Psoas muscle (tissue), 8 donors: ENCODE data around the gene IFIH1. TPM values are rescaled to one million over a fixed set of nuclear protein-coding genes. Genes with fewer than 3 reads are reported as not detected.

ENCODE experiments used
- ATAC-seq, 4 donors: fragments of 200-7000 bp; cut with Tn5 transposase; one replicate each; pipeline ENCODE4 v1.9.1; 2020; ENCODE audit warnings: moderate library complexity in 3 of 4, mild to moderate bottlenecking in 2 of 4
- DNase-seq, 2 donors: peaks; one replicate each; pipeline ENCODE4 v3.0.0-alpha.2; 2020
- H3K27ac ChIP-seq: fragments of 200-600 bp; one replicate; pipeline ENCODE4 v1.8.0; 2022
- H3K27me3 ChIP-seq, 3 donors: fragments of 200-600 bp in 1 of 3; one replicate each; pipeline versions ENCODE4 v1.6.1 to v1.8.0; 2013 to 2022; ENCODE audit warnings: low read length in 2 of 3, mild to moderate bottlenecking in 2 of 3, moderate library complexity in 1 of 3; ENCODE audit not compliant: insufficient read depth in 3 of 3
- H3K36me3 ChIP-seq, 2 donors: fragments of 200-600 bp in 1 of 2; one replicate each; pipeline versions ENCODE4 v1.6.1 to v1.8.0; 2013 to 2022; ENCODE audit warnings: low read depth in 1 of 2, mild to moderate bottlenecking in 1 of 2, moderate library complexity in 1 of 2; ENCODE audit not compliant: insufficient read depth in 1 of 2
- H3K4me1 ChIP-seq: fragments of 200-600 bp; one replicate; pipeline ENCODE4 v1.8.0; 2022
- H3K4me3 ChIP-seq: fragments of 200-600 bp; one replicate; pipeline ENCODE4 v1.8.0; 2022; ENCODE audit warnings: mild to moderate bottlenecking
- H3K9me3 ChIP-seq: fragments of 200-600 bp; one replicate; pipeline ENCODE4 v1.8.0; 2022
- CTCF ChIP-seq: fragments of 200-600 bp; IDR thresholded peaks from one replicate; pipeline ENCODE4 v1.8.0; 2022; ENCODE audit warnings: antibody characterized with exemption
- WGBS, 3 donors: extraction: QIAGEN DNeasy Blood & Tissue Kit; methylation state at CpG; one replicate each; pipeline versions ENCODE4 v1.1.6 to v1.1.7; 2013; 5-methylcytosine and 5-hydroxymethylcytosine counted together
- intact Hi-C, 2 donors: fragments of 100-400 bp; cut with DNase I; formaldehyde crosslinking; loops; one replicate each; pipeline versions ENCODE4 v1.11.0 to v1.14.2; 2022
- polyA plus RNA-seq, 3 donors: library from polyadenylated mRNA; stranded (reverse); fragments of 200-250 nt; gene quantifications; one replicate each; pipeline ENCODE4 v1.2.3, GENCODE V29; 2013
- total RNA-seq, 4 donors: library from RNA; stranded (reverse); fragmentation: NEBNext Ultra II Directional in 2 of 4; extraction: Animal tissue kit (Norgen Biotek cat#: 25700) in 2 of 4; gene quantifications; one replicate each; pipeline versions ENCODE4 v1.2.1 to v1.2.4, GENCODE V29; 2021 to 2023
- donor health status: healthy with polysubstance abuse.
- donor health status: DM: no; HTN: no; CAD: no; lungs with moderate emphysema.
- donor health status: Bipolar disorder and iron deficiency.
- donor health status: healthy.
- donor health status: DM: yes; HTN: yes; CAD: no.
- donor health status: DM: no; HTN: no; CAD: no.
- donor health status: DM: no; HTN: no; CAD: no.
- donor health status: DM: yes; HTN: yes; CAD: no.

IFIH1 gene
- total and polyA plus RNA-seq, 7 donors: 0.98 to 3.6 (median 1.8) TPM

- DNase-seq: peak; percentile 65 to 74
- TF ChIP-seq CTCF: peak; percentile 78
- intact Hi-C loops: loop anchor here (2.0 kb wide), 2 partner anchors 76 to 78 kb away; no protein-coding TSS in a partner anchor
- Histone ChIP-seq H3K36me3 (no peaks in the 10 kb centered on the region), H3K9me3 (no peaks in the 10 kb centered on the region), H3K4me3 (no peak overlapping the region), H3K27me3 (no peaks in the 10 kb centered on the region), H3K4me1 (no peaks in the 10 kb centered on the region), H3K27ac (no peak overlapping the region)
- peak; percentile 53 to 82 (median 60) for ATAC-seq
- 42 to 60% (median 45%) methylated on average over 11 of the region's 11 CpGs for WGBS, 3 donors
Observed at GRCh38 chr2:162221064-162221463, 97.4 kb downstream of the IFIH1 start.

GRCh38 chr2:162220368-162220767 is 98.1 kb downstream of the IFIH1 start:
- H3K4me1 ChIP-seq: no peaks in the 10 kb centered on the region
- DNase-seq (no peak), ATAC-seq (no peak)
- H3K27ac ChIP-seq: no peak overlapping the region
- TF ChIP-seq CTCF: no peak
- no peaks in the 10 kb centered on the region for H3K9me3 ChIP-seq
- H3K27me3 ChIP-seq: no peaks in the 10 kb centered on the region
- no peaks in the 10 kb centered on the region for H3K36me3 ChIP-seq
- no peak overlapping the region for H3K4me3 ChIP-seq
- intact Hi-C loops: loop anchor here (2.0 kb wide), 2 partner anchors 76 to 78 kb away; no protein-coding TSS in a partner anchor
- 50 to 61% (median 54%) methylated on average over 1 of the region's 1 CpG for WGBS, 3 donors

- Histone ChIP-seq H3K4me1 (no peaks in the 10 kb centered on the region), H3K27me3 (no peaks in the 10 kb centered on the region), H3K9me3 (no peaks in the 10 kb centered on the region), H3K4me3 (no peak overlapping the region), H3K27ac (no peak overlapping the region), H3K36me3 (no peaks in the 10 kb centered on the region)
- DNase-seq (no peak), ATAC-seq (no peak)
- 69 to 79% (median 77%) methylated on average over 4 of the region's 4 CpGs for WGBS, 3 donors
- intact Hi-C loops: no loop called here
- no peak for TF ChIP-seq CTCF
Observed at GRCh38 chr2:162219426-162219825, 99.1 kb downstream of the IFIH1 start.

- Histone ChIP-seq H3K4me3 (no peak overlapping the region), H3K27ac (no peak overlapping the region), H3K9me3 (no peaks in the 10 kb centered on the region), H3K36me3 (no peaks in the 10 kb centered on the region), H3K27me3 (no peaks in the 10 kb centered on the region), H3K4me1 (no peaks in the 10 kb centered on the region)
- TF ChIP-seq CTCF: no peak
- 71 to 84% (median 83%) methylated on average over 1 of the region's 1 CpG for WGBS, 3 donors
- no peak for ATAC-seq
- DNase-seq: no peak
- intact Hi-C loops: no loop called here
Observed at GRCh38 chr2:162217598-162217997, 100.9 kb downstream of the IFIH1 start.

Other genes with a start within 250 kb of the IFIH1 start
- 1 to 10 TPM in 3 of 4 donors, under 1 TPM in 1; 0.80 to 3.1 (median 1.4) TPM for gene DPP4, start 244.5 kb downstream of the IFIH1 start, total RNA-seq
- under 1 TPM; 0.25 to 0.65 (median 0.59) TPM for gene DPP4, start 244.5 kb downstream of the IFIH1 start, polyA plus RNA-seq
- gene GCG, start 166.4 kb downstream of the IFIH1 start, total RNA-seq: not detected
- gene GCG, start 166.4 kb downstream of the IFIH1 start, polyA plus RNA-seq: under 1 TPM in 2 of 3 donors, not detected in 1; 0.18 to 0.23 TPM
- 1 to 10 TPM; 1.6 to 7.5 (median 3.2) TPM for gene FAP, start 75.2 kb downstream of the IFIH1 start, total RNA-seq
- gene FAP, start 75.2 kb downstream of the IFIH1 start, polyA plus RNA-seq: 1 to 10 TPM in 2 of 3 donors, under 1 TPM in 1; 0.96 to 1.6 (median 1.3) TPM
- 1 to 10 TPM; 3.6 to 5.2 (median 4.4) TPM for gene GCA, start 25.4 kb upstream of the IFIH1 start, total RNA-seq
- gene GCA, start 25.4 kb upstream of the IFIH1 start, polyA plus RNA-seq: 1 to 10 TPM; 1.6 to 3.6 (median 2.4) TPM